H1 (cell line): Measurements from ENCODE around the gene CCDC138. TPM values are rescaled to one million over a fixed set of nuclear protein-coding genes. Genes with fewer than 3 reads are reported as not detected.

Experiments
- CTCF ChIA-PET: fragments of 300-600 bp; sonication (Branson Sonifier 250); formaldehyde crosslinking; loops from one replicate; lab custom pipeline; 2021; ENCODE audit not compliant: partially characterized antibody; lab: Charles Lee
- POLR2A ChIA-PET: fragments of 300-600 bp; sonication (Branson Sonifier 250); formaldehyde crosslinking; loops from one replicate; lab custom pipeline; 2021; ENCODE audit warnings: inconsistent platforms; ENCODE audit not compliant: partially characterized antibody; lab: Charles Lee
- DNase-seq, 2 experiments: peaks; one replicate each; pipeline versions ENCODE4 v3.0.0 to v3.0.0-alpha.2; 2010 to 2022; ENCODE audit warnings: low spot score in 2 of 2, low read depth in 1 of 2, mixed read lengths in 1 of 2
- FAIRE-seq: peaks from 2 replicates; lab custom pipeline; 2011; peaks lifted over from hg19 to GRCh38; lab: Jason Lieb, UNC
- H2AFZ ChIP-seq: 2 replicates; pipeline ENCODE4 v1.8.1; 2012; ENCODE audit warnings: low read length, inconsistent platforms
- H2AK5ac ChIP-seq: 2 replicates; pipeline ENCODE4 v1.6.1; 2013; ENCODE audit warnings: low read depth, low read length
- H2BK120ac ChIP-seq: replicated peaks from 2 replicates; pipeline ENCODE3; 2013; ENCODE audit warnings: low read depth, low read length, inconsistent platforms
- H2BK12ac ChIP-seq: 2 replicates; pipeline ENCODE4 v1.6.1; 2013; ENCODE audit warnings: low read depth, low read length
- H2BK15ac ChIP-seq: 2 replicates; pipeline ENCODE4 v1.6.1; 2013; ENCODE audit warnings: low read length
- H2BK20ac ChIP-seq: 2 replicates; pipeline ENCODE4 v1.6.1; 2013; ENCODE audit warnings: low read length
- H2BK5ac ChIP-seq: 2 replicates; pipeline ENCODE4 v1.6.1; 2013; ENCODE audit warnings: low read depth, low read length
- H3K14ac ChIP-seq: 2 replicates; pipeline ENCODE4 v1.6.1; 2013; ENCODE audit warnings: inconsistent platforms; ENCODE audit not compliant: insufficient read length
- H3K18ac ChIP-seq: 2 replicates; pipeline ENCODE4 v1.6.1; 2013; ENCODE audit warnings: low read length; ENCODE audit errors: extremely low read depth
- H3K23ac ChIP-seq: 2 replicates; pipeline ENCODE4 v1.6.1; 2013; ENCODE audit warnings: inconsistent platforms; ENCODE audit not compliant: insufficient read length
- H3K23me2 ChIP-seq: 2 replicates; pipeline ENCODE4 v1.6.1; 2013; ENCODE audit warnings: low read depth, low read length
- H3K27ac ChIP-seq: 2 replicates; pipeline ENCODE4 v1.6.1; 2011; ENCODE audit warnings: low read depth, low read length, inconsistent platforms
- H3K27me3 ChIP-seq, 4 experiments: replicated peaks in 1 of 4; 1 replicate in 1 of 4; 2 replicates in 3 of 4; pipeline versions ENCODE4 v1.6.1 to v1.8.1; 2011 to 2013; ENCODE audit warnings: low read length in 3 of 4, mild to moderate bottlenecking in 3 of 4, inconsistent platforms in 2 of 4, mixed read lengths in 2 of 4, moderate library complexity in 1 of 4; ENCODE audit not compliant: control insufficient read depth in 3 of 4, insufficient read depth in 3 of 4; ENCODE audit errors: extremely low read depth in 1 of 4
- H3K36me3 ChIP-seq, 4 experiments: 2 replicates each; pipeline versions ENCODE4 v1.6.1 to v1.8.1; 2011 to 2013; ENCODE audit warnings: mild to moderate bottlenecking in 4 of 4, low read length in 3 of 4, moderate library complexity in 2 of 4, control low read depth in 1 of 4, inconsistent platforms in 1 of 4; ENCODE audit not compliant: insufficient read depth in 4 of 4, control insufficient read depth in 2 of 4
- H3K4ac ChIP-seq: replicated peaks from 2 replicates; pipeline ENCODE3; 2013; ENCODE audit warnings: low read length, low read depth, mixed read lengths, inconsistent platforms; ENCODE audit not compliant: insufficient read length
- H3K4me1 ChIP-seq, 4 experiments: replicated peaks in 1 of 4; 1 replicate in 1 of 4; 2 replicates in 3 of 4; pipeline versions ENCODE4 v1.6.1 to v1.8.1; 2011 to 2013; ENCODE audit warnings: low read length in 3 of 4, inconsistent platforms in 2 of 4, mixed read lengths in 1 of 4; ENCODE audit not compliant: insufficient read depth in 4 of 4, control insufficient read depth in 3 of 4
- H3K4me2 ChIP-seq, 2 experiments: 2 replicates each; pipeline versions ENCODE4 v1.6.1 to v1.8.1; 2011 to 2013; ENCODE audit warnings: low read depth in 2 of 2, low read length in 2 of 2, control low read depth in 1 of 2, inconsistent platforms in 1 of 2, mild to moderate bottlenecking in 1 of 2; ENCODE audit not compliant: insufficient read depth in 1 of 2
- H3K4me3 ChIP-seq, 4 experiments: fragments of 200-600, 300-600 bp in 1 of 4; sonication (generic), shearing (Covaris generic), sonication (Bioruptor Twin) in 1 of 4; 2 replicates each; pipeline versions ENCODE4 v1.5.1 to v1.8.1; 2011 to 2016; ENCODE audit warnings: low read length in 4 of 4, low read depth in 3 of 4, control low read depth in 2 of 4, inconsistent platforms in 2 of 4, mild to moderate bottlenecking in 2 of 4, mixed read lengths in 1 of 4, moderate library complexity in 1 of 4; ENCODE audit not compliant: insufficient read depth in 2 of 4; ENCODE audit errors: extremely low read depth in 1 of 4
- H3K56ac ChIP-seq: replicated peaks from 2 replicates; pipeline ENCODE3; 2013; ENCODE audit warnings: low read depth, mild to moderate bottlenecking, mixed read lengths, low read length, inconsistent platforms; ENCODE audit not compliant: insufficient read length
- H3K79me1 ChIP-seq: 2 replicates; pipeline ENCODE4 v1.6.1; 2013; ENCODE audit warnings: low read depth, low read length, control low read depth
- H3K79me2 ChIP-seq, 2 experiments: 2 replicates each; pipeline versions ENCODE4 v1.6.1 to v1.8.1; 2012 to 2013; ENCODE audit warnings: low read length in 2 of 2, mild to moderate bottlenecking in 2 of 2, inconsistent platforms in 1 of 2; ENCODE audit not compliant: insufficient read depth in 2 of 2, control insufficient read depth in 1 of 2
- H3K9ac ChIP-seq, 4 experiments: replicated peaks in 1 of 4; 1 replicate in 1 of 4; 2 replicates in 3 of 4; pipeline versions ENCODE4 v1.6.1 to v1.8.1; 2011 to 2013; ENCODE audit warnings: low read depth in 3 of 4, low read length in 3 of 4, control low read depth in 2 of 4, mild to moderate bottlenecking in 2 of 4, moderate library complexity in 2 of 4, inconsistent platforms in 1 of 4; ENCODE audit errors: extremely low read depth in 1 of 4
- H3K9me3 ChIP-seq, 2 experiments: 2 replicates each; pipeline versions ENCODE4 v1.6.1 to v1.8.1; 2012 to 2013; ENCODE audit warnings: mild to moderate bottlenecking in 2 of 2, moderate library complexity in 2 of 2, control low read depth in 1 of 2, inconsistent platforms in 1 of 2, low read depth in 1 of 2, low read length in 1 of 2, mixed read lengths in 1 of 2; ENCODE audit not compliant: insufficient read depth in 2 of 2
- H4K20me1 ChIP-seq, 2 experiments: replicated peaks in 1 of 2; 2 replicates each; pipeline versions ENCODE3 to v1.8.1; 2011 to 2013; ENCODE audit warnings: inconsistent platforms in 2 of 2, low read length in 2 of 2, mild to moderate bottlenecking in 1 of 2; ENCODE audit not compliant: insufficient read depth in 2 of 2, control insufficient read depth in 1 of 2
- H4K5ac ChIP-seq: 2 replicates; pipeline ENCODE4 v1.6.1; 2013; ENCODE audit warnings: low read length, low read depth, mixed read lengths, inconsistent platforms; ENCODE audit not compliant: insufficient read length
- H4K8ac ChIP-seq: 2 replicates; pipeline ENCODE4 v1.8.0; 2013; ENCODE audit warnings: mild to moderate bottlenecking, moderate library complexity, low read length, inconsistent platforms; ENCODE audit not compliant: insufficient read depth; ENCODE audit errors: extremely low read depth
- H4K91ac ChIP-seq: replicated peaks from 2 replicates; pipeline ENCODE3; 2013; ENCODE audit warnings: low read length, mixed read lengths, inconsistent platforms; ENCODE audit not compliant: insufficient read length
- ATF3 ChIP-seq: IDR thresholded peaks from 2 replicates; pipeline ENCODE4 v1.6.1; 2011; ENCODE audit warnings: low read depth, mild to moderate bottlenecking, low read length; ENCODE audit not compliant: insufficient read depth
- CHD1 ChIP-seq: IDR thresholded peaks from 2 replicates; pipeline ENCODE4 v1.6.1; 2012; ENCODE audit warnings: low read depth, low read length, improper control_type of control experiment
- CHD2 ChIP-seq: IDR thresholded peaks from 2 replicates; pipeline ENCODE4 v1.6.1; 2012; ENCODE audit warnings: low read length, improper control_type of control experiment
- GTF2F1 ChIP-seq: IDR thresholded peaks from 2 replicates; pipeline ENCODE4 v1.6.1; 2012; ENCODE audit warnings: low read depth, low read length, improper control_type of control experiment, borderline replicate concordance
- MAFK ChIP-seq: IDR thresholded peaks from 2 replicates; pipeline ENCODE4 v1.6.1; 2012; ENCODE audit warnings: low read depth, mild to moderate bottlenecking, improper control_type of control experiment, low read length
- POU5F1 ChIP-seq: IDR thresholded peaks from 2 replicates; pipeline ENCODE4 v1.6.1; 2011; ENCODE audit warnings: low read depth, mild to moderate bottlenecking, low read length, moderate library complexity
- RAD21 ChIP-seq, 2 experiments: IDR thresholded peaks in 1 of 2; conservative IDR thresholded peaks in 1 of 2; 2 replicates each; pipeline ENCODE4 v1.6.1; 2011; ENCODE audit warnings: low read depth in 2 of 2, low read length in 2 of 2, improper control_type of control experiment in 1 of 2, inconsistent platforms in 1 of 2, mild to moderate bottlenecking in 1 of 2, moderate library complexity in 1 of 2
- RFX5 ChIP-seq: IDR thresholded peaks from 2 replicates; pipeline ENCODE4 v1.6.1; 2011; ENCODE audit warnings: low read depth, low read length, improper control_type of control experiment, borderline replicate concordance
- SIN3A ChIP-seq, 2 experiments: IDR thresholded peaks in 1 of 2; conservative IDR thresholded peaks in 1 of 2; 2 replicates each; pipeline ENCODE4 v1.6.1; 2011 to 2012; ENCODE audit warnings: low read length in 2 of 2, improper control_type of control experiment in 1 of 2, low read depth in 1 of 2, mild to moderate bottlenecking in 1 of 2
- TAF7 ChIP-seq: optimal IDR thresholded peaks from 2 replicates; pipeline ENCODE3; 2011; ENCODE audit warnings: low read depth, mild to moderate bottlenecking, inconsistent platforms, low read length, moderate library complexity, borderline replicate concordance
- WGBS, 2 experiments: shearing (Covaris generic) in 1 of 2; methylation state at CpG; one replicate each; pipeline versions ENCODE4 v1.1.6 to v1.1.7; 2013 to 2015; ENCODE audit warnings: low lambda C conversion rate in 2 of 2, mixed read lengths in 2 of 2, inconsistent platforms in 1 of 2, low coverage in 1 of 2, missing lambda C conversion rate in 1 of 2; ENCODE audit not compliant: insufficient replicate concordance in 2 of 2, insufficient coverage in 1 of 2, insufficient read length in 1 of 2; ENCODE audit errors: extremely low coverage in 1 of 2, missing lambda C conversion rate in 1 of 2; 5-methylcytosine and 5-hydroxymethylcytosine counted together
- polyA plus RNA-seq, 7 experiments: library from polyadenylated mRNA; depleted of rRNA in 3 of 7; stranded (reverse) in 5 of 7; unstranded in 2 of 7; fragments of >200 nt in 5 of 7; fragments of 200-250 nt in 2 of 7; gene quantifications; 1 replicate in 5 of 7; 2 replicates in 1 of 7; 4 replicates in 1 of 7; pipeline versions ENCODE4 v1.2.1 to v1.2.3, GENCODE V29; 2011 to 2013; ENCODE audit warnings: missing spikeins in 2 of 7, mixed read lengths in 2 of 7
- total RNA-seq: library from RNA; stranded (reverse); fragmentation: NEBNext Ultra II Directional; extraction: Animal tissue kit (Norgen Biotek cat#: 25700); gene quantifications from 2 replicates; pipeline ENCODE4 v1.2.1, GENCODE V29; 2021

The CCDC138 gene
- total and polyA plus RNA-seq, 2 of the 8 experiments (the other 6 are each of a cell fraction or from before 2014, with no cell fraction given): 8.3 to 29.8 TPM

GRCh38 chr2:108895188-108895587 lies 108.6 kb downstream of the CCDC138 start:
- H2BK12ac ChIP-seq: no peak overlapping the region
- no peak overlapping the region for H3K23ac ChIP-seq
- H3K79me2 ChIP-seq: no peaks in the 10 kb centered on the region
- no peak for DNase-seq
- no peak overlapping the region for H2AFZ ChIP-seq
- no peaks in the 10 kb centered on the region for H3K4me1 ChIP-seq
- no peak overlapping the region for H3K27ac ChIP-seq
- H4K8ac ChIP-seq: no peak overlapping the region
- no peak overlapping the region for H2AK5ac ChIP-seq
- H2BK5ac ChIP-seq: no peak overlapping the region
- FAIRE-seq: no peak
- H3K56ac ChIP-seq: no peak overlapping the region
- H3K79me1 ChIP-seq: 0 out of 2 replicates have a peak, but pooled peaks cover 3% of the 10 kb centered on the region
- H2BK120ac ChIP-seq: no peak overlapping the region
- H2BK20ac ChIP-seq: no peak overlapping the region
- no peaks in the 10 kb centered on the region for H3K23me2 ChIP-seq
- no peak overlapping the region for H3K4me3 ChIP-seq
- no peak overlapping the region for H2BK15ac ChIP-seq
- no peaks in the 10 kb centered on the region for H3K36me3 ChIP-seq
- POLR2A ChIA-PET: interaction anchor here (0.6 kb wide), 1 partner anchor 51 kb away, joined by 3 read pairs; no protein-coding TSS in a partner anchor
- no peak overlapping the region for H3K14ac ChIP-seq
- WGBS, 2 experiments: 86% methylated on average over 2 of the region's 2 CpGs; no CpG with 5 or more reads in 1 of the 2 experiments
- H3K27me3 ChIP-seq: no peaks in the 10 kb centered on the region
- H3K4ac ChIP-seq: no peak overlapping the region
- H3K4me2 ChIP-seq: no peak overlapping the region
- no peaks in the 10 kb centered on the region for H4K20me1 ChIP-seq
- H3K9ac ChIP-seq: no peak overlapping the region
- TF ChIP-seq CHD1: no peak
- no peak for TF ChIP-seq RAD21 (IDR thresholded peaks at IDR 0.05 in 1 of 2, conservative IDR thresholded peaks at IDR 0.05 in 1 of 2; ENCODE audit: low read depth in 2 of 2, low read length in 2 of 2)
- no peak for TF ChIP-seq RFX5
- TF ChIP-seq POU5F1: no peak
- no peak for TF ChIP-seq SIN3A (conservative IDR thresholded peaks at IDR 0.05 in 1 of 2, IDR thresholded peaks at IDR 0.05 in 1 of 2; ENCODE audit: low read depth in 1 of 2, low read length in 2 of 2)
- no peak for TF ChIP-seq ATF3
- TF ChIP-seq TAF7: no peak
- no peak for TF ChIP-seq CHD2
- TF ChIP-seq MAFK: no peak
- no peak for TF ChIP-seq GTF2F1
- H3K9me3 ChIP-seq: no peaks in the 10 kb centered on the region; a peak in 1 of 4 replicates
- no peak overlapping the region for H4K91ac ChIP-seq
- no peak overlapping the region for H4K5ac ChIP-seq
- H3K18ac ChIP-seq: no peak overlapping the region
- CTCF ChIA-PET: interaction anchor here (0.8 to 1.2 kb wide), 2 partner anchors 32 to 62 kb away, joined by 3 read pairs; no protein-coding TSS in a partner anchor
